Fibroblast of skin of right biceps (primary cell): Measurements from ENCODE around the gene ADAM19.

Experiments
- DNase-seq: peaks from one replicate; pipeline ENCODE4 v3.0.0-alpha.2; 2013

Gene ADAM19

GRCh38 chr5:157541447-157542118 lies 34.0 kb downstream of the ADAM19 start:
- DNase-seq, result no peak

GRCh38 chr5:157540707-157541446 lies 34.7 kb downstream of the ADAM19 start:
- DNase-seq, result peak; percentile 77

GRCh38 chr5:157540124-157540523 lies 35.5 kb downstream of the ADAM19 start:
- DNase-seq, result no peak

GRCh38 chr5:157539503-157540022 lies 36.0 kb downstream of the ADAM19 start:
- no peak for DNase-seq

GRCh38 chr5:157538311-157538710 lies 37.3 kb downstream of the ADAM19 start:
- DNase-seq, result no peak

GRCh38 chr5:157535042-157535865 lies 40.3 kb downstream of the ADAM19 start:
- DNase-seq, result peak; percentile 78

GRCh38 chr5:157533011-157533481 lies 42.5 kb downstream of the ADAM19 start:
- DNase-seq, result no peak

GRCh38 chr5:157532022-157532421 lies 43.6 kb downstream of the ADAM19 start:
- no peak for DNase-seq

GRCh38 chr5:157530226-157530972 lies 45.2 kb downstream of the ADAM19 start:
- DNase-seq, result no peak

GRCh38 chr5:157529002-157529401 lies 46.6 kb downstream of the ADAM19 start:
- DNase-seq, result no peak

GRCh38 chr5:157528036-157528632 lies 47.4 kb downstream of the ADAM19 start:
- DNase-seq, result peak; percentile 16

GRCh38 chr5:157524887-157525286 lies 50.7 kb downstream of the ADAM19 start:
- no peak for DNase-seq

GRCh38 chr5:157523976-157524375 lies 51.6 kb downstream of the ADAM19 start:
- DNase-seq, result no peak

GRCh38 chr5:157521704-157522029 lies 53.9 kb downstream of the ADAM19 start:
- no peak for DNase-seq

GRCh38 chr5:157520911-157521703 lies 54.5 kb downstream of the ADAM19 start:
- DNase-seq, result peak; percentile 29

- no peak for DNase-seq
Measured at GRCh38 chr5:157519579-157520253, 55.9 kb downstream of the ADAM19 start.

- no peak for DNase-seq
Measured at GRCh38 chr5:157518963-157519362, 56.6 kb downstream of the ADAM19 start.

- peak; percentile 94 for DNase-seq
Measured at GRCh38 chr5:157516626-157517325, 58.8 kb downstream of the ADAM19 start.

GRCh38 chr5:157516006-157516405 lies 59.6 kb downstream of the ADAM19 start:
- peak; percentile 96 for DNase-seq

- no peak for DNase-seq
Measured at GRCh38 chr5:157514974-157515373, 60.6 kb downstream of the ADAM19 start.
